HCT116 (cell line): ENCODE results near the gene RNF10. TPM values are rescaled to one million over a fixed set of nuclear protein-coding genes. Genes with fewer than 3 reads are reported as not detected.

Source experiments
- ATAC-seq: fragments of 200-7000 bp; cut with Tn5 transposase; 2 replicates; pipeline ENCODE4 v1.9.1; 2020; ENCODE audit warnings: mild to moderate bottlenecking, moderate library complexity
- BruUV-seq: library from RNA; stranded (reverse); fragments of 400-500 nt; replicated peaks from 2 replicates; lab custom pipeline; 2021; lab: Mats Ljungman, UMichigan
- CTCF ChIA-PET: fragments of 300-600 bp; sonication (Branson Sonifier 250); formaldehyde crosslinking; loops from one replicate; lab custom pipeline; 2021; ENCODE audit warnings: antibody characterized with exemption; lab: Charles Lee
- POLR2A ChIA-PET: fragments of 300-600, 350-600 bp; sonication (Branson Sonifier 250); formaldehyde crosslinking; loops from one replicate; lab custom pipeline; 2021; ENCODE audit warnings: antibody characterized with exemption; lab: Charles Lee
- RAD21 ChIA-PET, 2 experiments: fragments of 300-600 bp; sonication (Branson Sonifier 250); formaldehyde crosslinking; loops; one replicate each; lab custom pipeline; 2023; ENCODE audit warnings: low total read pairs in 2 of 2; ENCODE audit not compliant: uncharacterized antibody in 2 of 2, unreplicated experiment in 2 of 2, low non-redundant PET in 1 of 2; lab: Charles Lee
- DNase-seq: peaks from one replicate; pipeline ENCODE4 v3.0.0-alpha.2; 2010; ENCODE audit warnings: low read depth, low spot score
- H2AFZ ChIP-seq: fragments of 200-600 bp; shearing (Covaris generic), sonication (generic); 2 replicates; pipeline ENCODE4 v1.6.1; 2017; ENCODE audit warnings: low read depth, mixed run types, mixed read lengths, antibody characterized with exemption, low read length; ENCODE audit not compliant: poor library complexity, severe bottlenecking
- H3K27ac ChIP-seq: 2 replicates; pipeline ENCODE4 v1.5.1; 2012; ENCODE audit warnings: low read depth, low read length
- H3K27me3 ChIP-seq: fragments of 200-600 bp; sonication (generic); 2 replicates; pipeline ENCODE4 v1.6.1; 2016; ENCODE audit warnings: mixed run types, low read length, mixed read lengths; ENCODE audit not compliant: insufficient read depth
- H3K36me3 ChIP-seq, 2 experiments: fragments of 200-500 bp in 1 of 2; fragments of 200-600 bp in 1 of 2; sonication (Bioruptor generic) in 1 of 2; sonication (generic) in 1 of 2; 2 replicates each; pipeline versions ENCODE4 v1.5.1 to v1.6.1; 2014 to 2016; ENCODE audit warnings: low read length in 2 of 2, inconsistent platforms in 1 of 2, mixed read lengths in 1 of 2, mixed run types in 1 of 2; ENCODE audit not compliant: insufficient read depth in 2 of 2, control insufficient read depth in 1 of 2
- H3K4me1 ChIP-seq, 2 experiments: fragments of 200-600 bp in 1 of 2; sonication (generic) in 1 of 2; 2 replicates each; pipeline versions ENCODE4 v1.5.1 to v1.6.1; 2012 to 2017; ENCODE audit warnings: low read length in 2 of 2, inconsistent platforms in 1 of 2, mild to moderate bottlenecking in 1 of 2, mixed read lengths in 1 of 2, mixed run types in 1 of 2, moderate library complexity in 1 of 2; ENCODE audit not compliant: insufficient read depth in 2 of 2, control insufficient read depth in 1 of 2
- H3K4me2 ChIP-seq: fragments of 200-600 bp; sonication (generic); 2 replicates; pipeline ENCODE4 v1.6.1; 2017; ENCODE audit warnings: mixed run types, low read length, mixed read lengths
- H3K4me3 ChIP-seq, 2 experiments: fragments of 200-600 bp in 1 of 2; sonication (generic) in 1 of 2; replicated peaks in 1 of 2; 2 replicates each; pipeline ENCODE4 v1.5.1; 2011 to 2016; ENCODE audit warnings: low read length in 2 of 2, control low read depth in 1 of 2, low read depth in 1 of 2, mild to moderate bottlenecking in 1 of 2, mixed read lengths in 1 of 2, mixed run types in 1 of 2
- H3K79me2 ChIP-seq: fragments of 200-600 bp; sonication (generic); 2 replicates; pipeline ENCODE4 v1.6.1; 2017; ENCODE audit warnings: mild to moderate bottlenecking, mixed run types, low read length, moderate library complexity, mixed read lengths; ENCODE audit not compliant: insufficient read depth
- H3K9ac ChIP-seq: fragments of 200-600 bp; sonication (generic); 2 replicates; pipeline ENCODE4 v1.6.1; 2016; ENCODE audit warnings: low read length, mixed read lengths
- H3K9me2 ChIP-seq: fragments of 200-600 bp; sonication (generic), shearing (Covaris generic); 2 replicates; pipeline ENCODE4 v1.6.1; 2017; ENCODE audit warnings: mixed run types, mild to moderate bottlenecking, moderate library complexity; ENCODE audit not compliant: insufficient read depth
- H3K9me3 ChIP-seq, 2 experiments: fragments of 200-500 bp in 1 of 2; fragments of 200-600 bp in 1 of 2; sonication (Bioruptor generic) in 1 of 2; sonication (generic) in 1 of 2; 2 replicates each; pipeline ENCODE4 v1.6.1; 2014 to 2017; ENCODE audit warnings: low read length in 2 of 2, mixed read lengths in 2 of 2, inconsistent platforms in 1 of 2, low read depth in 1 of 2, mild to moderate bottlenecking in 1 of 2, mixed run types in 1 of 2, moderate library complexity in 1 of 2; ENCODE audit not compliant: control insufficient read depth in 1 of 2, insufficient read depth in 1 of 2
- H4K20me1 ChIP-seq: fragments of 200-600 bp; sonication (generic), shearing (Covaris generic); 2 replicates; pipeline ENCODE4 v1.6.1; 2017; ENCODE audit warnings: mixed run types, mild to moderate bottlenecking, moderate library complexity; ENCODE audit not compliant: insufficient read depth
- CBX3 ChIP-seq: IDR thresholded peaks from 2 replicates; pipeline ENCODE4 v1.6.1; 2012; ENCODE audit warnings: low read depth
- EZH2 ChIP-seq: fragments of 200-600 bp; sonication (generic); IDR thresholded peaks from 2 replicates; pipeline ENCODE4 v1.6.1; 2017; ENCODE audit warnings: antibody characterized with exemption, mixed run types
- FOSL1 ChIP-seq: IDR thresholded peaks from 2 replicates; pipeline ENCODE4 v1.6.1; 2012; ENCODE audit warnings: low read depth
- POLR2AphosphoS5 ChIP-seq: IDR thresholded peaks from 2 replicates; pipeline ENCODE4 v1.6.1; 2011; ENCODE audit warnings: mild to moderate bottlenecking, low read depth, low read length, moderate library complexity
- REST ChIP-seq: IDR thresholded peaks from 2 replicates; pipeline ENCODE4 v1.6.1; 2012; ENCODE audit warnings: low read depth
- SIN3A ChIP-seq: IDR thresholded peaks from 2 replicates; pipeline ENCODE4 v1.6.1; 2012; ENCODE audit warnings: low read depth
- SP1 ChIP-seq: IDR thresholded peaks from 2 replicates; pipeline ENCODE4 v1.6.1; 2012; ENCODE audit warnings: low read depth
- ZFX ChIP-seq: fragments of 450-650 bp; IDR thresholded peaks from 2 replicates; pipeline ENCODE4 v1.6.1; 2017
- ZNF274 ChIP-seq: fragments of 200-500 bp; sonication (Bioruptor generic); IDR thresholded peaks from 2 replicates; pipeline ENCODE4 v1.6.1; 2014; ENCODE audit warnings: mild to moderate bottlenecking, low read depth, low read length, inconsistent platforms
- intact Hi-C: fragments of 100-400 bp; cut with micrococcal nuclease; formaldehyde crosslinking; loops from 2 replicates; pipeline ENCODE4 v1.10.0; 2022
- total RNA-seq: library from RNA; stranded (reverse); gene quantifications from one replicate; pipeline ENCODE4 v1.2.1, GENCODE V29; 2021; ENCODE audit not compliant: unreplicated experiment
- TF ChIP-seq, protein P1 (sequence below): IDR thresholded peaks from 2 replicates; pipeline ENCODE4 v1.6.1; 2012
- TF ChIP-seq, protein P2 (sequence below): IDR thresholded peaks from 2 replicates; pipeline ENCODE4 v1.6.1; 2011; ENCODE audit warnings: mild to moderate bottlenecking, low read length, moderate library complexity; ENCODE audit not compliant: insufficient replicate concordance; ENCODE audit errors: extremely low read depth

The RNF10 gene
- total RNA-seq, 1 experiment from 2014 or later, result 141 TPM

DNA sequence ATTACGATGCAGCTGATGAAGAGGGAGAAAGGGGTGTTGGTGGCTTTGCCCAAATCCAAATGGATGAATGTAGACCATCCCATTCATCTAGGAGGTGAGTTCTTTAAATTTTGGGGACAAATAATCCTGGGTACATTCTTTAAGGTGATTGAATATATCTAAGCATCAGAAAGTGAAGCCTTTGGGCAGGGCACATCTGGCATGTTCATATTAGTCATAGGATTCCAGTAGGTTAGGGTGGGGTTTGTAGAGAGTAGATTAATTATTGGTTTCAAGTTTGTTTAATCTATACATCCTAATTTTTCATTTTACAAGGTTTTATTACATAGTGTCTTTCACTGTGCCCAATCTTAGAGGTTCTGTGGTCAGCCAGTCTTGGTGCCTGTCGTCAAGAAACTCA is 23.4 kb downstream of the RNF10 start:
- POLR2A ChIA-PET, result no interaction called here
- Histone ChIP-seq H3K4me1 (no peaks in the 10 kb centered on the region), H3K4me2 (no peak overlapping the region), H2AFZ (no peak overlapping the region), H3K79me2 (peaks cover 13% of the 10 kb centered on the region), H3K9ac (no peak overlapping the region), H4K20me1 (no peaks in the 10 kb centered on the region), H3K4me3 (no peak overlapping the region), H3K27me3 (no peaks in the 10 kb centered on the region), H3K9me2 (no peaks in the 10 kb centered on the region), H3K36me3 (peaks cover 39 to 42% of the 10 kb centered on the region in 2 experiments), H3K9me3 (no peaks in the 10 kb centered on the region), H3K27ac (no peak overlapping the region)
- intact Hi-C loops, result no loop called here
- no peak for TF ChIP-seq SP1
- TF ChIP-seq POLR2AphosphoS5, result no peak
- TF ChIP-seq EZH2, result no peak
- no peak for TF ChIP-seq FOSL1
- TF ChIP-seq, protein P1, sequence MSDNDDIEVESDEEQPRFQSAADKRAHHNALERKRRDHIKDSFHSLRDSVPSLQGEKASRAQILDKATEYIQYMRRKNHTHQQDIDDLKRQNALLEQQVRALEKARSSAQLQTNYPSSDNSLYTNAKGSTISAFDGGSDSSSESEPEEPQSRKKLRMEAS, result no peak
- TF ChIP-seq, protein P2, sequence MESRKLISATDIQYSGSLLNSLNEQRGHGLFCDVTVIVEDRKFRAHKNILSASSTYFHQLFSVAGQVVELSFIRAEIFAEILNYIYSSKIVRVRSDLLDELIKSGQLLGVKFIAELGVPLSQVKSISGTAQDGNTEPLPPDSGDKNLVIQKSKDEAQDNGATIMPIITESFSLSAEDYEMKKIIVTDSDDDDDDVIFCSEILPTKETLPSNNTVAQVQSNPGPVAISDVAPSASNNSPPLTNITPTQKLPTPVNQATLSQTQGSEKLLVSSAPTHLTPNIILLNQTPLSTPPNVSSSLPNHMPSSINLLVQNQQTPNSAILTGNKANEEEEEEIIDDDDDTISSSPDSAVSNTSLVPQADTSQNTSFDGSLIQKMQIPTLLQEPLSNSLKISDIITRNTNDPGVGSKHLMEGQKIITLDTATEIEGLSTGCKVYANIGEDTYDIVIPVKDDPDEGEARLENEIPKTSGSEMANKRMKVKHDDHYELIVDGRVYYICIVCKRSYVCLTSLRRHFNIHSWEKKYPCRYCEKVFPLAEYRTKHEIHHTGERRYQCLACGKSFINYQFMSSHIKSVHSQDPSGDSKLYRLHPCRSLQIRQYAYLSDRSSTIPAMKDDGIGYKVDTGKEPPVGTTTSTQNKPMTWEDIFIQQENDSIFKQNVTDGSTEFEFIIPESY, result no peak
- TF ChIP-seq CBX3, result no peak
- no peak for TF ChIP-seq SIN3A
- TF ChIP-seq ZFX, result no peak
- TF ChIP-seq REST, result no peak
- TF ChIP-seq ZNF274, result no peak
- CTCF ChIA-PET, result no interaction called here
- RAD21 ChIA-PET, result no interaction called here
- ATAC-seq (no peak), DNase-seq (no peak)
- BruUV-seq, result no TSS peak
